HEK293 (cell line): Measurements from ENCODE around the gene SFR1.

Experiments used
- CTCF ChIA-PET: fragments of 350-600 bp; formaldehyde crosslinking; extraction: SDS; loops from one replicate; lab custom pipeline; 2021; ENCODE audit warnings: antibody characterized with exemption; lab: Yijun Ruan, JAX
- POLR2A ChIA-PET: fragments of 300-600 bp; formaldehyde crosslinking; extraction: SDS; loops from one replicate; lab custom pipeline; 2020; ENCODE audit warnings: antibody characterized with exemption, inconsistent platforms; lab: Yijun Ruan, JAX
- H3K27ac ChIP-seq: fragments of 200-500 bp; sonication (Bioruptor generic); 2 replicates; pipeline ENCODE4 v1.5.1; 2014; ENCODE audit warnings: low read depth, low read length, control low read depth, inconsistent platforms; ENCODE audit errors: extremely low read depth
- H3K36me3 ChIP-seq, 2 experiments: fragments of 200-500 bp in 1 of 2; sonication (Bioruptor generic) in 1 of 2; 1 replicate in 1 of 2; 2 replicates in 1 of 2; pipeline ENCODE4 v1.5.1; 2014 to 2017; ENCODE audit warnings: inconsistent platforms in 2 of 2, low read length in 2 of 2; ENCODE audit not compliant: control insufficient read depth in 2 of 2, insufficient read depth in 1 of 2
- H3K4me1 ChIP-seq: fragments of 200-500 bp; sonication (Bioruptor generic); 2 replicates; pipeline ENCODE4 v1.5.1; 2014; ENCODE audit warnings: mild to moderate bottlenecking, low read length, inconsistent platforms; ENCODE audit not compliant: control insufficient read depth, insufficient read depth
- H3K4me3 ChIP-seq: 2 replicates; pipeline ENCODE4 v1.5.1; 2011; ENCODE audit warnings: low read depth, mild to moderate bottlenecking, control low read depth, low read length, moderate library complexity
- H3K9me3 ChIP-seq: fragments of 200-500 bp; sonication (Bioruptor generic); 2 replicates; pipeline ENCODE4 v1.5.1; 2014; ENCODE audit warnings: low read depth, low read length, inconsistent platforms; ENCODE audit not compliant: control insufficient read depth, insufficient read depth
- ELK4 ChIP-seq: IDR thresholded peaks from 2 replicates; pipeline ENCODE4 v1.6.1; 2011; ENCODE audit warnings: mild to moderate bottlenecking, low read depth, low read length, borderline replicate concordance
- FEZF1 ChIP-seq: fragments of 450-650 bp; formaldehyde crosslinking; IDR thresholded peaks from 2 replicates; pipeline ENCODE4 v1.5.1; 2016; ENCODE audit warnings: missing biosample characterization, missing genetic modification characterization
- GFI1B ChIP-seq: fragments of 450-650 bp; formaldehyde crosslinking; IDR thresholded peaks from 2 replicates; pipeline ENCODE4 v1.5.1; 2016; ENCODE audit warnings: missing biosample characterization, missing genetic modification characterization
- HOXC10 ChIP-seq: sonication (generic); formaldehyde crosslinking; IDR thresholded peaks from 2 replicates; pipeline ENCODE4 v1.8.1; 2023; ENCODE audit warnings: mild to moderate bottlenecking, missing genetic modification reagents
- PRDM10 ChIP-seq: fragments of 450-650 bp; formaldehyde crosslinking; IDR thresholded peaks from 2 replicates; pipeline ENCODE4 v1.5.1; 2016; ENCODE audit warnings: missing biosample characterization, missing genetic modification characterization
- RBAK ChIP-seq: fragments of 450-650 bp; formaldehyde crosslinking; IDR thresholded peaks from 2 replicates; pipeline ENCODE4 v1.5.1; 2016; ENCODE audit warnings: missing biosample characterization, missing genetic modification characterization
- SALL2 ChIP-seq: fragments of 450-650 bp; formaldehyde crosslinking; IDR thresholded peaks from 2 replicates; pipeline ENCODE4 v1.5.0; 2017; ENCODE audit warnings: missing biosample characterization, mild to moderate bottlenecking, missing genetic modification characterization, borderline replicate concordance
- SP2 ChIP-seq: fragments of 450-650 bp; formaldehyde crosslinking; IDR thresholded peaks from 2 replicates; pipeline ENCODE4 v1.5.1; 2016; ENCODE audit warnings: missing biosample characterization, missing genetic modification characterization
- ZBTB20 ChIP-seq: fragments of 450-650 bp; formaldehyde crosslinking; IDR thresholded peaks from 2 replicates; pipeline ENCODE4 v1.5.1; 2016; ENCODE audit warnings: missing biosample characterization, missing genetic modification characterization
- ZBTB48 ChIP-seq: fragments of 450-650 bp; formaldehyde crosslinking; IDR thresholded peaks from 2 replicates; pipeline ENCODE4 v1.5.1; 2016; ENCODE audit warnings: missing biosample characterization, missing genetic modification characterization
- ZBTB49 ChIP-seq: fragments of 450-650 bp; formaldehyde crosslinking; IDR thresholded peaks from 2 replicates; pipeline ENCODE4 v1.5.1; 2016; ENCODE audit warnings: missing biosample characterization, missing genetic modification characterization, low read depth
- ZNF366 ChIP-seq: fragments of 450-650 bp; formaldehyde crosslinking; conservative IDR thresholded peaks from 2 replicates; pipeline ENCODE4 v1.5.1; 2016; ENCODE audit warnings: missing biosample characterization, missing genetic modification characterization
- ZNF398 ChIP-seq: fragments of 450-650 bp; formaldehyde crosslinking; IDR thresholded peaks from 2 replicates; pipeline ENCODE4 v1.5.1; 2017; ENCODE audit warnings: missing biosample characterization, missing genetic modification characterization
- ZNF501 ChIP-seq: fragments of 450-650 bp; formaldehyde crosslinking; IDR thresholded peaks from 2 replicates; pipeline ENCODE4 v1.5.1; 2016; ENCODE audit warnings: missing biosample characterization, missing genetic modification characterization
- ZNF518A ChIP-seq: fragments of 450-650 bp; formaldehyde crosslinking; conservative IDR thresholded peaks from 2 replicates; pipeline ENCODE4 v1.5.1; 2016; ENCODE audit warnings: low read depth, missing biosample characterization, missing genetic modification characterization
- ZNF677 ChIP-seq: fragments of 450-650 bp; IDR thresholded peaks from 2 replicates; pipeline ENCODE4 v1.5.0; 2018; ENCODE audit warnings: missing biosample characterization, mild to moderate bottlenecking, missing genetic modification characterization, moderate library complexity
- ZNF76 ChIP-seq: fragments of 450-650 bp; formaldehyde crosslinking; IDR thresholded peaks from 2 replicates; pipeline ENCODE4; 2016; ENCODE audit warnings: low read depth, missing biosample characterization, missing genetic modification characterization, borderline replicate concordance
- ZSCAN30 ChIP-seq: fragments of 450-650 bp; IDR thresholded peaks from 2 replicates; pipeline ENCODE4 v1.5.1; 2018; ENCODE audit warnings: missing biosample characterization, mild to moderate bottlenecking, missing genetic modification characterization, moderate library complexity

SFR1 gene

GRCh38 chr10:104122225-104123107 lies 495 bp downstream of the SFR1 start:
- Histone ChIP-seq H3K4me3 (peak overlapping the region; percentile 73), H3K36me3 (peaks cover 5 to 8% of the 10 kb centered on the region in 2 experiments; a peak in 2 of 3 replicates), H3K27ac (peak overlapping the region; percentile 80), H3K4me1 (peaks cover 4% of the 10 kb centered on the region), H3K9me3 (no peaks in the 10 kb centered on the region)
- POLR2A ChIA-PET, result interaction anchor here (0.5 to 2.2 kb wide), 13 partner anchors 11 to 1413 kb away, joined by 3 to 8 read pairs (median 4); partner anchors contain the start of genes CFAP43 and GSTO1
- CTCF ChIA-PET, result interaction anchor here (0.6 to 4.1 kb wide), 16 partner anchors 9 to 913 kb away, joined by 3 to 21 read pairs (median 3); no protein-coding TSS in a partner anchor
- TF ChIP-seq PRDM10 (tag by site-specific recombination) (peak; percentile 99), HOXC10 (CRISPR knock-in tag) (no peak), ZNF518A (tag by site-specific recombination) (peak; percentile 38; the same call in 1 of the 2 replicates), ZBTB49 (no peak), ELK4 (no peak), SP2 (tag by site-specific recombination) (no peak), ZNF501 (peak; percentile 74; the same call in 1 of the 2 replicates), SALL2 (tag by site-specific recombination) (no peak), GFI1B (tag by site-specific recombination) (0 out of 2 replicates have a peak, but pooled peaks have one; percentile 17), FEZF1 (tag by site-specific recombination) (peak; percentile 65), ZNF677 (tag by site-specific recombination) (no peak), ZBTB48 (tag by site-specific recombination) (peak; percentile 87), ZBTB20 (tag by site-specific recombination) (peak; percentile 49), ZNF76 (0 out of 2 replicates have a peak, but pooled peaks have one; percentile 8), ZSCAN30 (peak; percentile 51; the same call in 1 of the 2 replicates), RBAK (no peak), ZNF366 (tag by site-specific recombination) (peak; percentile 46; the same call in 1 of the 2 replicates), ZNF398 (tag by site-specific recombination) (peak; percentile 88)
